Naive B cell (primary cell): ENCODE measurements around the gene GPR132. TPM values are rescaled to one million over a fixed set of nuclear protein-coding genes. Genes with fewer than 3 reads are reported as not detected.

Experiments used
- ATAC-seq, 2 donors: fragments of 150-1000 bp; cut with Tn5 transposase; 2 replicates each; pipeline ENCODE4 v1.10.0; 2021; ENCODE audit warnings: low read depth in 2 of 2, mild to moderate bottlenecking in 2 of 2, moderate library complexity in 2 of 2
- DNase-seq: peaks from one replicate; pipeline ENCODE4 v3.0.0; 2022
- H3K27ac Mint-ChIP-seq, 6 donors: one replicate each; pipeline ENCODE4 v1.8.0; 2020 to 2022; ENCODE audit warnings: mild to moderate bottlenecking in 6 of 6, mixed read lengths in 6 of 6, moderate library complexity in 5 of 6, inconsistent platforms in 2 of 6
- H3K27me3 Mint-ChIP-seq, 3 donors: one replicate each; pipeline ENCODE4 v1.8.0; 2021 to 2022; ENCODE audit warnings: mixed read lengths in 3 of 3, mild to moderate bottlenecking in 1 of 3
- H3K36me3 Mint-ChIP-seq, 2 donors: one replicate each; pipeline ENCODE4 v1.8.0; 2020 to 2022; ENCODE audit warnings: mixed read lengths in 2 of 2, inconsistent platforms in 1 of 2, mild to moderate bottlenecking in 1 of 2
- H3K4me1 Mint-ChIP-seq, 3 donors: one replicate each; pipeline ENCODE4 v1.8.0; 2020 to 2022; ENCODE audit warnings: mixed read lengths in 3 of 3, inconsistent platforms in 1 of 3, mild to moderate bottlenecking in 1 of 3, moderate library complexity in 1 of 3
- H3K4me3 Mint-ChIP-seq, 8 donors: one replicate each; pipeline ENCODE4 v1.8.0; 2020 to 2022; ENCODE audit warnings: mild to moderate bottlenecking in 8 of 8, mixed read lengths in 8 of 8, moderate library complexity in 8 of 8, inconsistent platforms in 2 of 8
- H3K9me3 Mint-ChIP-seq, 7 donors: one replicate each; pipeline ENCODE4 v1.8.0; 2020 to 2022; ENCODE audit warnings: mixed read lengths in 7 of 7, mild to moderate bottlenecking in 5 of 7, inconsistent platforms in 2 of 7, moderate library complexity in 1 of 7
- polyA plus RNA-seq, 6 donors: library from polyadenylated mRNA; unstranded; fragments of 300-500 nt; fragmentation: Illumina TruSeq; gene quantifications; one replicate each; pipeline ENCODE4 v1.2.3, GENCODE V29; 2021; ENCODE audit warnings: low read depth in 6 of 6

GPR132 gene
- polyA plus RNA-seq, 6 donors from 2014 or later: 8.2 to 33.0 (median 10.8) TPM

DNA sequence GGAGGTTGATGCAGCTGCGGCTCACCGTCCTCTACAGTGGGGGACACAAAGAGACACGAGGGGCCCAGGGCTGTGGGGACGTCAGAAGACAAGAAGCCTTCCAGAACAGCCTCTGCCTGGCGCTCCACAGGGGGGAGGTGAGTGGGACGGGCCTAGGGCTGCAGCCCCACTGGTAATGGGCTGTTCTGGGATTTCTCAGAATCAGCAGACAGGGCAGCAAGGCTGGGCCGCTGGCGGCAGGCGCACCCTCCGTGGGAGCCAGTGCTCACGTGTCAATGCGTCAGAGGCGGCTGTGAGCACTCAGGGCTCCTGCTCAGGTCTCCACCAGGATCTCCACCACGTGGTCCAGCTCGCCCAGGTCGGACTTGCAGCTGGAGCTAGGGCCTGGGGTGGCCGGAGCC lies 54.3 kb downstream of the GPR132 start:
- Mint-ChIP-seq H3K27ac (no peak overlapping the region), H3K4me1 (peaks cover 15 to 33% (median 26%) of the 10 kb centered on the region in 3 donors), H3K9me3 (no peaks in the 10 kb centered on the region), H3K27me3 (no peaks in the 10 kb centered on the region), H3K36me3 (no peaks in the 10 kb centered on the region), H3K4me3 (no peak overlapping the region)
- DNase-seq (no peak), ATAC-seq (no peak)

DNA sequence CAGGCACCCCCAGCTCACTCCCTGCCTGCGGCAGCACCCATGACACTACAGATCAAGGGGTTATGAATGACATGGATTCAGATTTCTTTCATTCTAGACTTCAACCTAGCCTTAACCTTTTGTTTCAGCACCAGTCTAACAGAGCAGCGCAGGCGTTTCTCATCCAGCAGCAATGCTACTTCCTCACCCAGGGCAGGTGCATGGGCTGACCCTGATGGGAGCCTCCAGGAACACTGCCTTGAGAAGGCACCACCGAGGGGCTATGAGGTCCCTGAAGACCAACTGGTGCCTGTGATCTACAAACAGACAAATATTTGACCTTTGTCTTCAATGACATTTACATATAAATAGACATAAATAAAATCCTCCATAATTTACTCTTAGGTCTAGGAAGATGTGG lies 55.1 kb downstream of the GPR132 start:
- no peak overlapping the region for H3K27ac Mint-ChIP-seq
- no peaks in the 10 kb centered on the region for H3K27me3 Mint-ChIP-seq
- H3K4me3 Mint-ChIP-seq: no peak overlapping the region
- H3K36me3 Mint-ChIP-seq: no peaks in the 10 kb centered on the region
- H3K9me3 Mint-ChIP-seq: no peaks in the 10 kb centered on the region
- peaks cover 14 to 25% (median 18%) of the 10 kb centered on the region in 3 donors for H3K4me1 Mint-ChIP-seq
- ATAC-seq (no peak), DNase-seq (no peak)

DNA sequence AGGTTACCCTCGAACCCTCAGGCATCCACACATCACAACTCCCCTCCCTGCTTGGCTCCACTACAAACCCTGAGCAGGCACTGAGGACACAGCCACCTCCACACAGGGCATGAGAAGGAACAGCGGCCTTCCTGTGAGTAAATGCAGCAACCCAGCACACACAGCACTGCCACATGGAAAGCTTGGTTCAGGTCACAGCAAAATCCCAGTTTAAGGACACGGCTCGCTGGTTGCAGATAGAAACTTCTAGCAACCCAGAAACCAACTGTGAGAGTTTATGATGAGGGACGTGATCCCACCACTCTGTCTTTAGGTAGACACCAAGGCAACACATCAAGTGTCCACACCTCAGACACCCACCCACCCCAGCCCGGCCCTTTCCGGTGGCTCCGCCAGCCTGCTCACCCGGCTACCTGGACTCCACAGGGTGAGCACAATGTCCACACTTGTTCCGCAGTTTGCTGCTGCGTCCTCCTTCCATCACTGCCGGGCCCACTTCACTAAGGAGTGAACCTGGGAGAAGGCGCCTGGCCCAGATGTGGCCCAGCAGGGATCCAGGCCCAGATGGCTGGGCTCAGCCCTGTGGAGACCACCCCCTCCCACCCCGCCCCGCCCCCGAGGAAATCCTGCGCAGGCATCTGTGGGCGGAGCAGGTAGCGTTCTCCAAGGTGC lies 57.5 kb downstream of the GPR132 start:
- Mint-ChIP-seq H3K36me3 (no peaks in the 10 kb centered on the region), H3K4me3 (no peak overlapping the region), H3K9me3 (no peaks in the 10 kb centered on the region), H3K4me1 (peaks cover 0 to 9% (median 4%) of the 10 kb centered on the region in 3 donors), H3K27me3 (no peaks in the 10 kb centered on the region), H3K27ac (peak overlapping the region in 1 of 6 donors; percentile 24)
- DNase-seq (no peak), ATAC-seq (no peak)

DNA sequence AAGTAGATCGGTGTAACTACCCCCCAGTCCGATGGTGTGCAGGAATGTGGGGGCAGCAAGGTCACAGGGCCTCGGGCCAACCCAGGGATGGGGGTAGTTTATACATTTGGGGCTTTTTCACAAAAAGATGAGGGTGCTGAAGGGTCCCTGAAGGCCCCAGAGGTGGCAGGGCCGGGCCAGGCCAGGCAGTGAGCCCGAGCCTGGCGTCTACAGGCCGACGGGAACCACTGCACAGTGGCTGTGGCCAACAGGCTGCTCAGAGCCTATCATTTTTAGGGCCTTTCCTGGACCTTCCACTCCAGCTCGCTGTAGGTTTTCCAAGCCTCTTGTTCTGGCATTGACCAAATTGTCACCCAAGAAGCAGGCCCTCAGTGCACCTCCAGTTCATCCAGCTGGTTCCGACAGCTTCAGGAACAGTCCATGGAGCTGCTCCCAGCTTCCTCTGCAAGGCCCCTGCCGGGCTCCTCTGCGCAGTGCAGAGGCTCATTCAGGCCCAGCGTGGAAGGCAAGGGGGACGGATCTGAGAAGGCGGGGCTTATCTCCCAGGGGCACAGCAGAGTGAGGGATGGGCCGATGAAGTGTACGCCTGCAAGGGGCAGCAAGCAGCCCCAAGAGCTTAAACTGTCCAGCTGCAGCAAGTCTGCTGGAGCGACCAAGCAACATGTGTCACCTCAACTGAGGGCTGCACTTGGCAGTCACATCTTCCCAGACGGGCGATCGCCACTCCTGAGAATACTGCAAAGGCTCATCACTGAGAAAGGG lies 58.2 kb downstream of the GPR132 start:
- no peak overlapping the region for H3K27ac Mint-ChIP-seq
- H3K27me3 Mint-ChIP-seq: no peaks in the 10 kb centered on the region
- no peak for DNase-seq
- H3K4me3 Mint-ChIP-seq: no peak overlapping the region
- peaks cover 0 to 2% (median 1%) of the 10 kb centered on the region in 3 donors for H3K4me1 Mint-ChIP-seq
- ATAC-seq: no peak
- no peaks in the 10 kb centered on the region for H3K36me3 Mint-ChIP-seq
- no peaks in the 10 kb centered on the region for H3K9me3 Mint-ChIP-seq

DNA sequence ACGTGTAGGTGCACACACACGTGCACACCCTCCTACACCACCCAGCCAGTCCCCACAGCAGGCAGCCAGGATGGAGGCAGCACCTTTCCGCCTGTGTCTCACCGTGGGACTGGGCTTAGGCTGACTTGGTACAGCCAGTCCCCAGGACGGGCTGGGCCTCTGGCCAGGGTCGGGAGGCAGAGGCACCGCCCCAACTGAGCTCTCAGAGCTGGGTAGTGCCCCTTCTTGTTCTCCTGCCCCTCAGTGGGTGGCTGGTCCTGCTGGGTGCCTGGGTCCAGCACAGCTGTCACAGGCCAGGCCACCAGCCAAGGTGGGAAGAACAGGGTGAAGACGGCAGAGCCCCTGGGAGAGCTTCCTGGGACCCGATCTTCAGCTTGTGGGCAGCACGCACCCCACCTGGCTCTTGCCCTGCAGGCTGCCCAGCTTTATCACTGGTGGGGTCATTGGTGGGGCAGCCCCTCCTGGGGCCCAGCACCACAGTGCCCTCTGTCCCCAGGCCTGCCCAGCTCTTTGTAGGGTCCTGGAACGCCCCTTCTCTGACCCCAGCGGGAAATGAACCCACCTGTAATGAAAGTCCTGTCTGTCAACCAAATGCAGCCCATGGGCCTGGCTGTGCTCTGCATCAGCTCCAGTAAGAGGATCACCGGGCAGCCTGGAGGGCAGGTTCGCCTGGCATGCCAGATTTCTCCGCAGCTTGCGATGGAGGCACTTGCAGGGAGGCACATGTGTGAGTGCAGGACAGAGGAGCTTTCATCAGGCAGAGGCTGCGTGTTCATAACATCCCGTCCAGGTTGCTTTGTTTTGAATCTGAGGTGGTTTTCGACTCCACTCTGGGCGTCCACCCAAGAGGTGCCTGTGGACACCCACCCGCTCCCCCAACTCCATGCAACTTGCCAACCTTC lies 59.0 kb downstream of the GPR132 start:
- DNase-seq: no peak
- Mint-ChIP-seq H3K27ac (peak overlapping the region in 1 of 6 donors; percentile 27), H3K9me3 (no peaks in the 10 kb centered on the region), H3K4me1 (no peaks in the 10 kb centered on the region), H3K36me3 (no peaks in the 10 kb centered on the region), H3K4me3 (peak overlapping the region in 1 of 8 donors; percentile 52), H3K27me3 (no peaks in the 10 kb centered on the region)
- no peak for ATAC-seq

DNA sequence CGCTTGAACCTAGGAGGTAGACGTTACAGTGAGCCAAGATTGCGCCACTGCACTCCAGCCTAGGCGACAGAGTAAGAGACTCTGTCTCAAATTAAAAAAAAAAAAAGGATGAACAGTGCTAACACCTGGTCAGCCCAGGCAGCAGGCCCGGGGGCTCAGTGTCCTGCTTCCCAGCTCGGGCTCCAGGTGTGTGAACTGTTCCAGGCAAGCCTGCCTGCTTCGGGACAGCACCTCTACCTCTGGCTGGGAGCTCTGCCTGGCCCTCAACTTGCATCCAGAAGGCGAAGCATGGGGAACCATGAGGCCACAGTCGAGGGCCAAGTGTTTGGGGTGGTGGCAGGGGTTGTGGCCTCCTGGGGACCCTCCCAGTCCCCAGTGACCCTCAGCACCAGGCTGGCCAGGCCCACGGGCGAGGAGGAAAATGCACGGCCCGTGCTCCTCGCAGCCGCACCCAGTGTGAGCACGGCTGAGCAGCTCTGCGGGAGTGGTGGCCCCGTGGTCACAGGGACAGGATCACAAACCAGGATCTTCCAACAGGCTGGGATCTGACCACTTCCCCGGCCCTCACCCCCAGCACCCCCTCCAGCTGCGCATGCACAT lies 59.8 kb downstream of the GPR132 start:
- DNase-seq (no peak), ATAC-seq (no peak)
- Mint-ChIP-seq H3K4me1 (no peaks in the 10 kb centered on the region), H3K36me3 (no peaks in the 10 kb centered on the region), H3K27me3 (no peaks in the 10 kb centered on the region), H3K27ac (no peak overlapping the region), H3K9me3 (no peaks in the 10 kb centered on the region), H3K4me3 (no peak overlapping the region)

Other genes starting within 250 kb of the GPR132 start
- not detected for gene CEP170B, start 200.2 kb downstream of the GPR132 start, polyA plus RNA-seq
- gene PLD4, start 140.6 kb downstream of the GPR132 start, polyA plus RNA-seq: 100 to 1,000 TPM in 5 of 6 donors, 10 to 100 TPM in 1; 77.4 to 264 (median 182) TPM
- gene AHNAK2, start 87.1 kb downstream of the GPR132 start, polyA plus RNA-seq: under 1 TPM in 5 of 6 donors, not detected in 1; 0.63 to 0.92 (median 0.70) TPM
- 1 to 10 TPM in 1 of 6 donors, under 1 TPM in 4, not detected in 1; 0.59 to 1.1 (median 0.85) TPM for gene CLBA1, start 79.6 kb downstream of the GPR132 start, polyA plus RNA-seq
- gene CDCA4, start 44.3 kb downstream of the GPR132 start, polyA plus RNA-seq: 10 to 100 TPM in 1 of 6 donors, 1 to 10 TPM in 5; 4.6 to 11.9 (median 6.7) TPM
- not detected for gene JAG2, start 103.3 kb upstream of the GPR132 start, polyA plus RNA-seq
- gene NUDT14, start 115.9 kb upstream of the GPR132 start, polyA plus RNA-seq: 10 to 100 TPM in 2 of 6 donors, 1 to 10 TPM in 4; 4.4 to 20.6 (median 9.1) TPM
- 1 to 10 TPM; 2.9 to 9.4 (median 6.1) TPM for gene BTBD6, start 183.1 kb upstream of the GPR132 start, polyA plus RNA-seq
- gene BRF1, start 235.6 kb upstream of the GPR132 start, polyA plus RNA-seq: 1 to 10 TPM; 3.1 to 8.9 (median 6.0) TPM
- gene PACS2, start 249.3 kb upstream of the GPR132 start, polyA plus RNA-seq: 1 to 10 TPM; 1.3 to 3.7 (median 1.5) TPM